NCI-H1436 (cell line): ENCODE measurements around the gene REEP3.
A peak's percentile ranks its signal among the peaks of the same experiment; 100 is the strongest.
"Not testable (repeated sequence)": the region's sequence is repeated elsewhere in the genome, so short reads cannot be mapped to it uniquely, and the experiment has no call there.

ENCODE experiments used
- DNase-seq: peaks from one replicate; lab custom pipeline; 2025; lab: John Stamatoyannopoulos, UW

REEP3 gene

GRCh38 chr10:63520500-63521415 lies at the start of gene REEP3:
Gene REEP3, plus strand, starts transcription at chr10:63521401. Its CDS starts 145 bp downstream, at chr10:63521546.
- DNase-seq: peak; percentile 58

GRCh38 chr10:63474488-63474887 lies 46.7 kb upstream of the REEP3 start:
- no peak for DNase-seq

GRCh38 chr10:63477927-63478326 lies 43.3 kb upstream of the REEP3 start:
- DNase-seq: no peak

DNA sequence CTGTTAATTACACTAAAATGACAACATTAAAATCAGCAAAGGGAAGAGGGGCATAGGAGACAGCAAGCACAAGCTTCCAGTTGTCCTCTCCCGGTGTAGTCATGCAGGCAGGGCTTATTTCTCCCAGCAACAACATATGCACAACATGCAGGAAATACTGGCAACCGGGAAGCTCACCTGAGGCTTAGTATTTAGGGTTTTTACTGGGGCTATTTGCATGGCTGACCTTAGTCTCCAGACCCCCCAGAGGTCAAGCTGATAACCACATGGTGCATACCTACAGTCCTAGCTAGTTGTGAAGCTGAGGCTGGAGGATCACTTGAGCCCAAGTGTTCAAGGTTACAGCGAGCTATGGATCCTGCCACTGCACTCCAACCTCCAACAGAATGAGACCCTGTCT lies 42.6 kb upstream of the REEP3 start:
- no peak for DNase-seq

GRCh38 chr10:63480237-63480636 lies 41.0 kb upstream of the REEP3 start:
- no peak for DNase-seq

GRCh38 chr10:63481815-63482421 lies 39.3 kb upstream of the REEP3 start:
- no peak for DNase-seq

- no peak for DNase-seq
These were observed 37.2 kb upstream of the REEP3 start for GRCh38 chr10:63483983-63484382.

DNA sequence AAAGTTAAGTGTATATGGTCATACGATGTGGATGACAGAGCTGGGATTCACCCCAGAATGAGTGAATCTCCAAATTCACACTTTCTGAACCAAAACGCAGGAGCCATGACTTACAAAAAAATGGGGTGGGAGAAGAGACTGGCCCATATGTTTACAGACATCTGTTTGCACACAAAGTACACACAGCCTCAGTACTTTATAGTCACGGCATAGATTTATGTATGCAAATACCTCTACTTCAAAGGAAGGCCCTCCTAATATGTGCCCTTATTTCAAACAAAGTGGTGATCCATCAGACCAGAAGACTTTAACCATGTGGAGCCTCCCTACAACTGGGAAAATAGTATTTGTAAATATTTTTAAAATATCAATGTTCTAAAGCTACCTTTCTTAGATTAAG lies 33.2 kb upstream of the REEP3 start:
- no peak for DNase-seq

- DNase-seq: no peak
These were observed 31.4 kb upstream of the REEP3 start for GRCh38 chr10:63489838-63490237.

DNA sequence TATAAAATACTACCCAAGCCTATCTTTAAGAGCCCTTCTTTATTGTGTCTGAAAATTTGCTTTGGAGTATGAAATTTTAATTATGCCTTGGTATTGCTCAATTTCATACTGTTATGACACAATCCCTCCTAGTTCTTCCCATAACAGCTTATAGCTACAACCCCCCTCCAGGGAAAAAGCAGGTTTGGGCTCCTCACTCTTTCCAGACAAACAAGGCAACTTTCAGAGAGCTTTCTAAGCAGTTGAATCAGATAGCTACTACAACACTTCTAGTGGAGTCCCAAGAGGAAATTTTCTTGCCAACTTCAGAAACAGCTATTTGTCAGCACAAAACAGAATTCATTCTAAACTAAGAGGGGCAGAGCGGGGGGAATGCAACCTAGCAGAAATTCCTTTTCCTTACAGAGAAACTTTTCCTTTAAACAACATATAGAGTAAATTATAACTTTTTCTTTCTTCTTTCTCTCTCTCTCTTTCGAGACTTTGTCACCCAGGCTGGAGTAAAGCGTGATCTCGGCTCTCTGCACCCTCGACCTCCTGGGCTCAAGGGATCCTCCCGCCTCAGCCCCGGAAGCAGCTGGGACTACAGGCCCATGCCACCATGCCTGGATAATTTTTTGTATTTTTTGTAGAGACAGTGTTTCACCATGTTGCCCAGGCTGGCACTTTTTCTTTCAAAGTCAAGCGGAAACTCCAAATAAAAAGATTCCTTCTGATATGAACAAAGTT lies 29.4 kb upstream of the REEP3 start:
- no peak for DNase-seq

GRCh38 chr10:63492317-63492690 lies 28.9 kb upstream of the REEP3 start:
- DNase-seq: not testable (repeated sequence)

GRCh38 chr10:63493004-63493403 lies 28.2 kb upstream of the REEP3 start:
- no peak for DNase-seq

DNA sequence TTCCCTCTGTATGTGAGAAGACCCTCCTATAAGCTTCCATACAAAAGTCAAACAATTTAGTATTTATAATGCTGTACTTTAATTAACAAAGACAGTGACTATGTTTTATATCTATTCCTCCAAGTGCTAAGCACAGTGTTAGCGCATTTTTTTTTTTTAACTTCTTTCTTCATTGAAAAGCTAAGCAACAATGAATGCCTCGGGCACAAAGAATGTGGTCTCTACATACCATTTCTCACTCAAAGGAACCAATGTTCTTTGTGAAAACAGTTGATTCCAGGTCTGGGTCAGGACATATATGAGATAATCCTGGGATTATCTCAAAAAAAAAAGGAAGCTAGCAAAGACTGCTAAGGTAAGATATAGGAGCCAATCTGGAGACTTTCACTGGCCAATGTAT lies 26.2 kb upstream of the REEP3 start:
- no peak for DNase-seq

DNA sequence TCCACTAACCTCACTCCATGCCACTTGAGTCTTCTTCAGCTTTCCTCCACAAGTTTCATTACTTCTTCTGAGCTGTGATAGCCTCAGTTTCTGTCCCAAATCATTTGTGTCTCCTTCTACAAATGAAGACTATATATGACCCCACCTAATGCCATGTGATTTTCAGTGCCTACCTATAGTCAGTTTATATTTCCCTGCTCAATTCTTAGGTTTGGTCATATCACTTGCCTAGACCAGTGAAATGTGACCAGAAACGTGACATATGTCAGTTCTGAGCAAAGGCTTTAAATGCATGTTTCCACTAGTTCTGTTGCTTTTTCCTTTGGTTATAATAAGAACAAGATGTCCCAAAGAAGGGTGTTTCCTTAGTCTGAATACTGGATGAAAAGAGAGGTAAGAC lies 24.6 kb upstream of the REEP3 start:
- DNase-seq: no peak

DNA sequence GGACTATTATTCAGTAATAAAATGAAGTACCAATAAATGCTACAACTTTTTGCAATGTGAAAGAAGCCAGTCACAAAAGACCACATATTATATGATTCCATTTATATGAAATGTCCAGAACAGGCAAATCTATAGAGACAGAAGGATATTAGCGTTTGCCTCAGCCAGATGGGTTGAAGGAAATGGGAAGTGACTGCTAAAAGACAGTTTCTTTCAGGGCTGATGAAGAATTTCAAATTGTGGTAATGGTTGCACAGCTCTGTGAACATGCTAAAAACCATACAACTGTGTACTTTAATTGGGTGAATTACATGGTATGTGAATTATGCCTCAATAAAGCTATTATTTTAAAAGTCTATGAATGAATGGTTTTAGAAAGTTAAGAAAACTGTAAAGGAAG lies 23.9 kb upstream of the REEP3 start:
- DNase-seq: no peak

- no peak for DNase-seq
These were observed 22.5 kb upstream of the REEP3 start for GRCh38 chr10:63498665-63499064.

DNA sequence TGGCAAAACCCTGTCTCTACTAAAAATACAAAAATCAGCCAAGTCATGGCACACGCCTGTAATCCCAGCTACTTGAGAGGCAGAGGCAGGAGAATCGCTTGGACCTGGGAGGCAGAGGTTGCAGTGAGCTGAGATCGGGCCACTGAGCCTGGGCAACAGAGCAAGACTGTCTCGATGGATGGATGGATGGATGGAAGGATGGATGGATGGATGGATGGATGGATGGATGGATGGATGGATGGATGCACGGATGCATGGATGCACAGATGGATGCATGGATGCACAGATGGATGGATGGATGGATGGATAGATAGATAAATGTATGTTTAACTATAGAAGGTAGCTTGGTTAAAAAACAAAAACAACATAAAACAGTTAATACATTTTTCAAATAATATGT lies 20.6 kb upstream of the REEP3 start:
- not testable (repeated sequence) for DNase-seq

DNA sequence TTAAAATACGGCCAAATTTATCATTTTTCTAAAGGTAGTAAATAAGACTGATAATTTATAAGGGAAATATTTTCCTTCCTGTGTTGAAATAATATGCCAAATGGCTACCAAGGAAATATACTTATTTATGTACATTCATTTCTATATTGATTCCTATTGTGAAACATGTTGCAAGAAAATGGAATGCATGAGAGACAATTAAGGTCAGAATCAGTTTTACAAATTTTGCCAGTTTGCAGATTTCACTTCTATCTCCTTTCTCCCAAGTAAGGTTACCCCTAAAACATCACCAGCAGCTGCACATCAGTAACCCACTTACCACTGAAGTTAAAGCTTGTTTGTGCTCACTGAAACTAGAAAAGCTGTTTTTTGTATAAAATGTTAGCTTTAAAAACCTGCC lies 19.2 kb upstream of the REEP3 start:
- no peak for DNase-seq

DNA sequence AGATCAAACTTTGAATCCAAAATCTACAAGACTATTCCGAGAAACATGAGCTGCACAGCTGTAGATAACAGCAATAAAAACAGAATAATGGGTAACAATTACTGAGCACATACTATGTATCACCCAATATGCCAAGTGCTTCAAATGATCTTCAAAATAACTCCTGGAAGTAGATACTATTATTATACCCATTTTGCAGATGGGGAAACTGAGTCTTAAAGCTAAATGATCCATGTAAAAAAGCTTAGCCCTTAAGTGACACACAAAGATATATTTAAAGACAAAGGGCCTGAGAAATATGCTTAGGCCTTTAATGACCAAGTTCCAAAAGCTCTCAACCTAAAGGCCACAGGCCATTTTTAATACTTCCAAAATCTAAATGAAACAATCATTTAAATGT lies 18.4 kb upstream of the REEP3 start:
- DNase-seq: no peak

- DNase-seq: no peak
These were observed 17.8 kb upstream of the REEP3 start for GRCh38 chr10:63503395-63503794.

DNA sequence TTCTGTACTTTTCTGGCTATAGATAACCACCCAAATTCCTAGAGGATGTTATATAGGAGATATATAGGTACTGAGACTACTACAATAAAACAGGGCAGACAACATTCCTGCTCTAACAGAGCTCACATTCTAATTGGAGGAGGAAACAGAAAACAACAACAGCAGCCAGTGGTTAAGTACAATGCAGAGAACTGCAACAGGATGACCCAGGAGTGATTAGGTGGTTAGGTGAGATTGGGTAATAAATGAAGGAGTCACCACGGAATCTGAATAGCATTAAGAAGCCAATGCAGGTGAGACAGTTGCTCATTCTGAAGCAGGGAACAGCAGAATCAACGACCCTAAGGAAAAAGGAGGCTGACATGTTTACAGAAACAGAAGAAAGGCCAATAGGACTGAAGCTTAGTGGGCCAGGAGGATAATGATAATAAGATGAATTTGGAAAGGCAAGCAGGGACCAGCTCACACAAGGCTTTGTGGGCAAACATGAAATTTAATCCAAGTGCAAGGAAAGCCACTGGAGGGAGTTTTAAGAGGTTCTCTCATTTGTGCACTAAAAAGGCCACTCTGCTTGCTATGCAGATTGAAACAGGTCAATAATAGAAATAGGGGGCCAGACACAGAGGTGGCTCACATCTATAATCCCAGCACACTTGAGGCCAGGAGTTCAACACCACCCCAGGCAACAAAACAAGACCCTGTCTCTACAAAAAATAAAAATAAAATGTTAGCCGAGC lies 16.9 kb upstream of the REEP3 start:
- no peak for DNase-seq

DNA sequence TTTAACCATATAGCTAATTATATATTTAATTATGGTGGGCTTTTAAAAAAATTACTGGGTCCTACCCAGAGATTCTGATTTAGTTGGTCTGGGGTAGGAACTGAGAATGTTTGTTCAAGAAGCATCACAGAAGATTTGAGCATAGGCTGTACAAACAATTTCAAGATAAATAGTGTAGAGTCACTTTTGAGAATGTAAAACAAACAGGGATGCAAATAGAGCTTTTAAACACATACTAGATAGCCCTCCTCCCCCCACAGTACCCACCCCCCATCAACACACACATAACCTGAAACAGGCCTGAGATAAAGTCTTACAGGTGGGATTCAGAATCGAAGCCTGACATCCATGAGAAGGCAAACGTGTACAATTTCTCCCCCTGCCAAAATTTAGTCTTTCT lies 15.6 kb upstream of the REEP3 start:
- no peak for DNase-seq
